Mucosa of gallbladder (tissue), 1 donor: Measurements from ENCODE around the gene SCAPER. TPM values are rescaled to one million over a fixed set of nuclear protein-coding genes. Genes with fewer than 3 reads are reported as not detected.

Experiments
- DNase-seq: peaks from one replicate; pipeline ENCODE4 v3.0.0-alpha.2; 2020; ENCODE audit warnings: low spot score
- total RNA-seq: library from RNA; stranded (reverse); gene quantifications from one replicate; pipeline ENCODE4 v1.2.1, GENCODE V29; 2021
- donor health status: DM: no; HTN: no; CAD: no.

SCAPER gene
- total RNA-seq, 1 donor from 2014 or later, result 20.7 TPM

- no peak for DNase-seq
These were observed 226.4 kb downstream of the SCAPER start for GRCh38 chr15:76678766-76679165.

- DNase-seq, result no peak
These were observed 230.3 kb downstream of the SCAPER start for GRCh38 chr15:76674883-76675282.

- no peak for DNase-seq
These were observed 235.5 kb downstream of the SCAPER start for GRCh38 chr15:76669521-76670207.

- no peak for DNase-seq
These were observed 236.2 kb downstream of the SCAPER start for GRCh38 chr15:76668900-76669299.

- DNase-seq, result no peak
These were observed 237.0 kb downstream of the SCAPER start for GRCh38 chr15:76667943-76668715.

GRCh38 chr15:76664895-76665294 lies 240.2 kb downstream of the SCAPER start:
- DNase-seq, result no peak

GRCh38 chr15:76664411-76664810 lies 240.7 kb downstream of the SCAPER start:
- DNase-seq, result no peak

GRCh38 chr15:76663529-76663928 lies 241.6 kb downstream of the SCAPER start:
- DNase-seq, result no peak

GRCh38 chr15:76648732-76649444 lies 256.3 kb downstream of the SCAPER start:
- no peak for DNase-seq

- no peak for DNase-seq
These were observed 257.5 kb downstream of the SCAPER start for GRCh38 chr15:76647612-76648011.

GRCh38 chr15:76644646-76645045 lies 260.5 kb downstream of the SCAPER start:
- no peak for DNase-seq

GRCh38 chr15:76642671-76643070 lies 262.5 kb downstream of the SCAPER start:
- DNase-seq, result no peak

- DNase-seq, result no peak
These were observed 268.0 kb downstream of the SCAPER start for GRCh38 chr15:76637166-76637565.

- no peak for DNase-seq
These were observed 269.1 kb downstream of the SCAPER start for GRCh38 chr15:76636059-76636458.

GRCh38 chr15:76626611-76627010 lies 278.5 kb downstream of the SCAPER start:
- DNase-seq, result no peak

GRCh38 chr15:76625267-76625666 lies 279.9 kb downstream of the SCAPER start:
- no peak for DNase-seq

- no peak for DNase-seq
These were observed 290.4 kb downstream of the SCAPER start for GRCh38 chr15:76614725-76615124.

GRCh38 chr15:76588811-76589747 lies 316.1 kb downstream of the SCAPER start:
- DNase-seq, result no peak

- DNase-seq, result no peak
These were observed 319.6 kb downstream of the SCAPER start for GRCh38 chr15:76585576-76585897.

- no peak for DNase-seq
These were observed 320.1 kb downstream of the SCAPER start for GRCh38 chr15:76584868-76585575.

GRCh38 chr15:76582550-76582949 lies 322.6 kb downstream of the SCAPER start:
- DNase-seq, result no peak
